Measurements from ENCODE around the gene GDPD1.

DNA sequence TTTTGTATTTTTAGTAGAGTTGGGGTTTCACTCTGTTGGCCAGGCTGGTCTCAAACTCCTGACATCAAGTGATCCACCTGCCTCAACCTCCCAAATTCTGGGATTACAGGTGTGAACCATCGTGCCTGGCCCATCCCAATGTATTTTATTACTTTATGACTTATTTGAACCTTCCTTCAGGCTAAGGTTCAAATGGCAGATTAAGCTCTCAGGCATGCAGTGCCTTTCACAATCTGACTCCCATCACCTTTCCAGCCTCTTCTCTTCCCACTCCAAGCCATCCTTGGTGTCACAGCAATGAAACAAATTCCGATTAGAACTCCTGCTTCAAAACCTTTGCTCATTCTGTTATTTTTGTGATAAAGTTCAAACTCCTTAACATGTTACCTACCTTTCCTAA, 84.5 kb downstream of the GDPD1 start:
- TF ChIP-seq EZH2 (IDR thresholded peaks at IDR 0.05; ENCODE audit: insufficient read depth, poor library complexity, severe bottlenecking) (no peak), EZH2phosphoT487 (IDR thresholded peaks at IDR 0.05; ENCODE audit: insufficient read depth, low read depth) (no peak)
